Measurements from ENCODE around the gene NUDT22.
A peak's percentile ranks its signal among the peaks of the same experiment; 100 is the strongest.

The NUDT22 gene

GRCh38 chr11:64225608-64226506, at the start of gene NUDT22, which contains the start of gene TRPT1:
Gene NUDT22, plus strand, starts transcription at chr11:64226274. Its CDS starts 379 bp downstream, at chr11:64226653.
Gene TRPT1, minus strand, starts transcription at chr11:64226186. Its CDS starts 326 bp downstream, at chr11:64225860.
- peak; percentile 88 for DNase-seq (ENCODE audit: low read depth, low spot score)

DNA sequence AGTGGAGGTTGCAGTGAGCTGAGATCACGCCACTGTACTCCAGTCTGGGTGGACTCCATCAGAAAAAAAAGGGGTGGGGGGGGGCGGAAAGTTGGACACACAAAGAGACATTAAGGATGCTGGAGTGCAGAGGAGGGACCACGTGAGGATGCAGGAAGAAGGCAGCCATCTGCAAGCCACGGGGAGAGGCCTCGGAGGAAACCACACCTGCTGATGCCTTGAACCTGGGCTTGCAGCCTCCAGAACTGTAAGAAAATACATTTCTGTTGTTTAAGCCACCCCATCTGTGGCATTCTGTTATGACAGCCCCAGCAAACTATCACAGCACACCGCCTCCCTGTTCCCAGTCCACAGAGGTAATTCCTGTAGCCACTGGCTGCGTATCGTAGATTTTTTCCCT, 49.3 kb upstream of the NUDT22 start:
- DNase-seq (ENCODE audit: low read depth, low spot score) = no peak

DNA sequence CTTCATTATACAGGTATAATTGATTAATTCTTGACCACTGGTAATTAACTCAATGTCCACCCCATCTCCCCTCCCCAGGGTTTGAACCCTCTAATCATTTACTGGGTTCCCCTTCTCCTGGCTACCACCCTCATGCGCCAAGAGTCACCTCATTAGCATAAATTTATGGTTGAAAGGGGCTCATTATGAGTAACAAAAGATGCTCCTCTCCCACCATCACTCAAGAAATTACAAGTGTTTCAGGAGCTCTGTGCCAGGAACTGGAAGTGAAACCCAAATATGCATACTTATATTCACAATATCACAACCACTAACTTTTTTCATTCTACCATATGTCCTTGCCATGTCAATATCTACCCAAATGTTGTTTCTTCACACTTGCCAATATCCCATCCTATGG, 47.9 kb upstream of the NUDT22 start:
- DNase-seq (ENCODE audit: low read depth, low spot score) = no peak

GRCh38 chr11:64178951-64179639, 47.0 kb upstream of the NUDT22 start:
- no peak for DNase-seq (ENCODE audit: low read depth, low spot score)

DNA sequence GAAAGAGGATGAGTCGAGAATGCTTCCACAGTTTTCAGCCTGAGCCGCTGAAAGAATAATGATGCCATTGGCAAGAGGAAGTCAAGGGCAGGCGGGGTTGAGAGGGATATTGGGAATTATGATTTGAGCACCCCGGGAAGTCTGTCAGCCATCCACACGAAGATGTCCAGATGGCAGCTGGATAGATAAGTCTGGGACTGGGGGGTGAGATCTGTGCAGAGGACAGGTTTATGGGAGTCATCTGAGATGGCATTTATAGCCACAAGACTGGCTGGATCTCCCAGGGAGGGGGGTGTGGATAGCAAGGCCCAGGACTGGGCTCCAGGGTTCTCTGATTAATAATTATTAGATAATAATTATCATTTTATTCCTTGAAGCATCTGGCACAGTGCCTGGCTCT, 45.2 kb upstream of the NUDT22 start:
- no peak for DNase-seq (ENCODE audit: low read depth, low spot score)

DNA sequence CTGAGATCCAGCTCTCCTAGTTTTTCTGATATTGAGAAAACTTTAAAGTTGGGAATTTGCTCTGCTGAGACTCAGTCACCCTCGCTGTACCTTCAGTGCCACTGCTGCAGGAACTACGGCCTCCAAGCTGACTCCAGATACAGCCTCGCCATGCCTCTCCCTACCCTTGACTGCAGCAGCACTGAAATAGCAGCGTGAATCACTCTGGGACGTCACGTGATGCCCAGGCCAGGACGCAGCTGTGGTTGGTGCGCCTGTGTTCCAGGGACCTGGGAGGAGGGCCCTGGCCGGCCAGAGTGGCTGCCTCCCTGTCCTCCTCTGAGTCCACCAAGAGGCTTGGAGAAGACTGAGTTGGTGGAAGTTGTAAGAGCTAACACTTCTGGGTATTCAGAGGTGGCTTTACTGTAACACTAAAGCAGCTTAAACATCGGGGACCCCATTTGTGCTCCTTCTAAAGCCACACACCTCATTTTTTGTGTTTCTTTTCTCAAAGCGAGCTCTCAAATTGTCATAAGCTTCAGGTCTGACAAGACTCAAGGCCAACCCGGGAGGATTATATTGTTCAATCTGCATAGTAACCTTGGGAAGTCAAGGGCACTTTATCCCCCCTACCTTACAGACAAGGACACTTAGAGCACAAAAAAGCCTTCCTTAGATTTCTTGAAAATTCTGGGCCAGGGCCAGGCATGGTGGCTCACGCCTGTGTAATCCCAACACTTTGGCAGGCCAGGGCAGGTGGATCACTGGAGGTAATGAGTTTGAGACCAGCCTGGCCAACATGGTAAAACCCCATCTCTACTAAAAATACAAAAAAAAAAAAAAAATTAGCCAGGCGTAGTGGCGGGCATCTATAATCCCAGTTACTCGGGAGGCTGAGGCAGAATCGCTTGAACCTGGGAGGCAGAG, 44.3 kb upstream of the NUDT22 start:
- DNase-seq (ENCODE audit: low read depth, low spot score) = no peak

GRCh38 chr11:64183890-64184289, 42.2 kb upstream of the NUDT22 start:
- DNase-seq (ENCODE audit: low read depth, low spot score) = no peak

DNA sequence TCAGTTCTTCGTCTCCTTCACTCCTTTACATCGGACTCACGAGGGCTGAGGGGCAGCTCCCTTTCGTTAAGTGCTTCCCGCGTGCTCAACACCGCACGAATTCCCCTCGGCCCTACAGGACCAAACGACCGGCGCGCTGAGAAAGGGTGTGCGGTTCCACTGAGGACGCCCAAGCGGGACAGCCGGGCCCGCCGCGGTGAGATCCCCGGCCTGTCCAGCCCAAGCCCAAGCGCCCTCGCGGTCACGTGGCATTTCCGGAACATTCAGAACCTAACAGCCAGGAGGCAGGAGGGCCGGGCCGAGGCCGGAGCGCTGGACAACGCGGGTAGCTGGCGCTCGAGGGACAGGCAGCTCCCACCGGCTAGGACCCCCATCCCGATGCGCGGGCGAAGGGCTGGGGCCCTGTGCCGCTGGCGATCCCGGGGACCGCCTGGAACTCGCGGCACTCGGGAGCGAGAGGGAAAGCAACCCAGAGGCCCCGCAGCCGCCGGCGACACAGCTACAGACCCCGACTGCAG, 40.8 kb upstream of the NUDT22 start:
- no peak for DNase-seq (ENCODE audit: low read depth, low spot score)

DNA sequence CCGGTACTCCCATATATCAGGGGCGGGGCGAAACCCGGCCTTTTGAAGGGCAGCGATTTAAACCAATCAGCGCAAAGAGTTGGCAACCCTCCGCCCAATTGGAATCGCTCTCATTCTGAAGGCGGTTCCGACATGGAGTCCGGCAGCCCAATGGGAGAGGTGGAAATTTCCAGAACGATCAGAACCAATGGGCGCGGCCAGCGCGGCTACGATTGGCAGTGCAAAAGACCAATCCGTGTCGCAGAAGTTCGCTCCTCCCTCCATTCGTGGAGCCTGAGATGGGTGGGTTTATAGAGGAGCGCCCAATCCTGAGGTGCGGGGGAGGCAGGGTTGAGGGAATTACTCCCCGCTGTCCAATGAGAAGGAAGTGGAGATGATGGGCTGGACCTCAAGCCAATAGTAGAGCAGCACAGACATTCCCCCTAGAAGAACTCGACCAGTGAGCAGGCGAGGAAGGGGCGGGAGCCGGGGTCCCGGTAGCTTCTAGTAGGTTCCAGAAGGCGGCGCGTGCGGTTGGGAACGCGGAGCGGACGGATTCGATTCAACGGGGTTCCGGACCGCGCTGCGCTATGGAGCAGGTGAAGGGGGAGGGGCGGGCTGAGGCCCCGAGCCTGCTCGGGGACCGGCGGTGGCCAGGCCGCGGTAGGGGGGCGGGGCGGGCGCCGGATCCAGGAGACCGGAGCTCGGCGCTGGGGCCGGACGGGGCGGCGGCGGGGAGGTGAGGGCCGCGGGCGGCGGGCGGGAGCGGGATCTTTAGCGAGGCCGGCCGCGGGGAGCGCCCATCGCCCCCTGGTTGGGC, 40.2 kb upstream of the NUDT22 start, which contains the start of gene STIP1:
TSS of gene STIP1 (plus strand) at position 479 of the 799 bp plus-strand sequence. CDS start at position 570, 91 bp downstream.
- peak; percentile 95 for DNase-seq (ENCODE audit: low read depth, low spot score)

GRCh38 chr11:64186492-64187165, 39.4 kb upstream of the NUDT22 start:
- no peak for DNase-seq (ENCODE audit: low read depth, low spot score)

DNA sequence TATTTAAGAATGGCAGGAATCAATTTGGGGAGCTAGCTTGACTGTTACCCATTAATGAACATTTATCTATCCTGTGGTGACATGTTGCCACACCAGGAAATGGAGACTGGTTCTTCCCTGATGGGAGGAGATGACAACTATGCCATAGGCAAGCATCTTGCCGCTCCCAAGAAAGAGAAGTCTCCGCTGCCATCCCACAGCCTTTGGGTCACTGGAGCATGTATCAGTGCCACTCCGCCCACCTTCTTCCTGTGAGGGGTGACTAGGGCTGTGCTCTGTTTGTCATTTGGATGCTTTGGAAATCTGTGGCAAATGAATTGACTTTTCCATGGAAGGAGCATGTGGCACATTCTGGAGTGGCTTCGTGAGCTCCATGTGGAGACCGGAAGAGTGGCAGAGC, 33.6 kb upstream of the NUDT22 start:
- no peak for DNase-seq (ENCODE audit: low read depth, low spot score)

- DNase-seq (ENCODE audit: low read depth, low spot score) = no peak
Observed at GRCh38 chr11:64196626-64197025, 29.4 kb upstream of the NUDT22 start.

DNA sequence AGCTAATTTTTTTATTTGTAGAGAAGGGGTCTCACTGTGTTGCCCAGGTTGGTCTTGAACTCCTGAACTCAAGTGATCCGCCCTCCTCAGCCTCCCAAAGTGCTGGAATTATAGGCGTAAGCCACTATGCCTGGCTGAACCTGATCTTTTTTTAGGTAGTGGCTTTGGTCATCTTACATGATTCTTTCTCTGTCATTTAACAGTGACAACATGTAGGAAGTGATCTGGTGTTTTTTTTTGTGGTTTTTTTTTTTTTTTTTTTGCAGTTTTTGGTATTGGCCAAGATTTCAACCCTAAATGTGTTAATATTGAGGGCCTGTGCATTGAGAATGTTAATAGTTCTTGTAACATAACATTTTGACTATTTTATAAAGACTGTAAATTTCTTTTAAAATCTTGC, 27.6 kb upstream of the NUDT22 start:
- DNase-seq (ENCODE audit: low read depth, low spot score) = no peak

DNA sequence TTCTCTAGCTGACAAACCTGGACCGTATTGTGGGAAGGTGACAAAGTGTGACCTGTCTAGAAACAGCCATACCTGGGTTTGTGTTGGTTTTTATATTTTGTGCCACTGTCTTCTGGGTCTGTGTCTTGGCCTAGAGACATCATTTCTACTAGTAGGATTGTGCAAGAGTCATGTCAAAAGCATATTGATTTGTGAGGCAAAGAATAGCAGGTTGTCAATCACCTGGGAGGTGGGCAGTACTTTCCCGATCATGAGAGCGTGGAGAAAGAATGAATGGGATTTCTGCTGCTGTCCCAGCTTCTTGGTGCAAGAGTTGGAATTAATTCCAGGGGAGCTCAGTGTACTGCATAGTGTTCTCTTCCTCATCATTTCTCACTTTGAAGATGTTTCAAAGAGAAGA, 24.5 kb upstream of the NUDT22 start:
- DNase-seq (ENCODE audit: low read depth, low spot score) = no peak

- no peak for DNase-seq (ENCODE audit: low read depth, low spot score)
Observed at GRCh38 chr11:64202992-64203391, 23.1 kb upstream of the NUDT22 start.

- DNase-seq (ENCODE audit: low read depth, low spot score) = no peak
Observed at GRCh38 chr11:64203421-64204079, 22.5 kb upstream of the NUDT22 start.

DNA sequence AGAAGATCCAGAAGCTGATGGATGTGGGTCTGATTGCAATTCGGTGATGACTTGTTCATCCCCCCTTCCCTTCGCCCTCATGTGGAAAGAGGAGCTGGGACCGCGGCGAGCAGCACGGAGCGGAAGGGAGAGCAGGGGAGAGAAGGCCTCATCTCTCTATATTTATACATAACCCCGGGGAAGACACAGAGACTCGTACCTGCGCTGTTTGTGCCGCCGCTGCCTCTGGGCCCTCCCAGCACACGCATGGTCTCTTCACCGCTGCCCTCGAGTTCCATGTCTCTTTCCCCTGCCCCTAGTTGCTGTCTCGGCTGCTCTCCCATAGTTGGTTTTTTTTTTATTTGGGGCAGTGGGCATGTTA, 22.0 kb upstream of the NUDT22 start:
- no peak for DNase-seq (ENCODE audit: low read depth, low spot score)

- no peak for DNase-seq (ENCODE audit: low read depth, low spot score)
Observed at GRCh38 chr11:64204464-64204989, 21.5 kb upstream of the NUDT22 start.

All from activated naive CD8-positive, alpha-beta T cell treated with anti-CD3 and anti-CD28 coated beads, Interleukin-2, amount 50 U/mL, for 16 hours (primary cell).